Mammary microvascular endothelial cell (primary cell): Measurements from ENCODE around the gene APBA3. TPM values are rescaled to one million over a fixed set of nuclear protein-coding genes. Genes with fewer than 3 reads are reported as not detected.

Experiments
- total RNA-seq: library from RNA; depleted of rRNA; stranded (reverse); fragments of >200 nt; gene quantifications from 2 replicates; pipeline ENCODE4 v1.2.3, GENCODE V29; 2015

Gene APBA3, protein sequence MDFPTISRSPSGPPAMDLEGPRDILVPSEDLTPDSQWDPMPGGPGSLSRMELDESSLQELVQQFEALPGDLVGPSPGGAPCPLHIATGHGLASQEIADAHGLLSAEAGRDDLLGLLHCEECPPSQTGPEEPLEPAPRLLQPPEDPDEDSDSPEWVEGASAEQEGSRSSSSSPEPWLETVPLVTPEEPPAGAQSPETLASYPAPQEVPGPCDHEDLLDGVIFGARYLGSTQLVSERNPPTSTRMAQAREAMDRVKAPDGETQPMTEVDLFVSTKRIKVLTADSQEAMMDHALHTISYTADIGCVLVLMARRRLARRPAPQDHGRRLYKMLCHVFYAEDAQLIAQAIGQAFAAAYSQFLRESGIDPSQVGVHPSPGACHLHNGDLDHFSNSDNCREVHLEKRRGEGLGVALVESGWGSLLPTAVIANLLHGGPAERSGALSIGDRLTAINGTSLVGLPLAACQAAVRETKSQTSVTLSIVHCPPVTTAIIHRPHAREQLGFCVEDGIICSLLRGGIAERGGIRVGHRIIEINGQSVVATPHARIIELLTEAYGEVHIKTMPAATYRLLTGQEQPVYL
- total RNA-seq = 29.8 and 35.5 TPM in 2 replicates

DNA sequence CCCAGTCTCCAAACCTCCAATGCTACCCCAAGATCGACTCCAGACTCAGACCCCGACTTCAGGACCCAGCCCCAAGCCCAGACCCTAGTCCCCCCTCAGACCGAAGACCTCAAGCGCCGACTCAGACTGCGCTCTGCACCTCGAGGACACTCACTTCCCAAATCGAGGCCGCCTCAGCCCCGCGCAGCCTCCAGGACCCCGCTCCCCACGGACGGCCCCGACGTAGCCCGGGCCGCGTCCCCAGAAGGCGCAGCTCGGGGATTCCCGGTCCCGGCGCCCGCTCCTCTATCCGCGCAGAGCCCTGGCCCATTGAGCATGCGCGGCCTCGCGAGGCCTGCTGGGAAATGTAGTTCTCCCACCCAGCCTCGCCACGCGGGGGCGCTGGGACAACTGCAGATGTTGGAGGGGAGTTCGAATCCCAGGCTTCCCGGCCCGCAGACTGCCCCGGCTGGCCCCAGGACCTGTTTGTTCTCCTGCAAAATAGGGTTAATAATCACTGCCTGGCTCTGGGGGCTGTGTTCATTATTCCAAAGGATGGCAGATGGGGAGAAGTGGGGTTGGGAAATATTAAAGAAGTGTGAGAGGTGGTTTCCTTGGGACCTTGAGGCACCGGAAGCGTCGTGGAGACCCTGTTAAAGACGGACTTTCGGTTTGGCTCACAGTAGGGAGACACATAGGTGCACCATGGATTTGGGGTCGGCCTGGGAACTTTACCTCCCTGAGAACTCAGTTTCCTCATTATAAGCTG is at the start of gene APBA3:
APBA3 (minus strand) TSS at position 311 of the 748 bp plus-strand sequence. CDS start 1,428 bp downstream, outside the sequence.

DNA sequence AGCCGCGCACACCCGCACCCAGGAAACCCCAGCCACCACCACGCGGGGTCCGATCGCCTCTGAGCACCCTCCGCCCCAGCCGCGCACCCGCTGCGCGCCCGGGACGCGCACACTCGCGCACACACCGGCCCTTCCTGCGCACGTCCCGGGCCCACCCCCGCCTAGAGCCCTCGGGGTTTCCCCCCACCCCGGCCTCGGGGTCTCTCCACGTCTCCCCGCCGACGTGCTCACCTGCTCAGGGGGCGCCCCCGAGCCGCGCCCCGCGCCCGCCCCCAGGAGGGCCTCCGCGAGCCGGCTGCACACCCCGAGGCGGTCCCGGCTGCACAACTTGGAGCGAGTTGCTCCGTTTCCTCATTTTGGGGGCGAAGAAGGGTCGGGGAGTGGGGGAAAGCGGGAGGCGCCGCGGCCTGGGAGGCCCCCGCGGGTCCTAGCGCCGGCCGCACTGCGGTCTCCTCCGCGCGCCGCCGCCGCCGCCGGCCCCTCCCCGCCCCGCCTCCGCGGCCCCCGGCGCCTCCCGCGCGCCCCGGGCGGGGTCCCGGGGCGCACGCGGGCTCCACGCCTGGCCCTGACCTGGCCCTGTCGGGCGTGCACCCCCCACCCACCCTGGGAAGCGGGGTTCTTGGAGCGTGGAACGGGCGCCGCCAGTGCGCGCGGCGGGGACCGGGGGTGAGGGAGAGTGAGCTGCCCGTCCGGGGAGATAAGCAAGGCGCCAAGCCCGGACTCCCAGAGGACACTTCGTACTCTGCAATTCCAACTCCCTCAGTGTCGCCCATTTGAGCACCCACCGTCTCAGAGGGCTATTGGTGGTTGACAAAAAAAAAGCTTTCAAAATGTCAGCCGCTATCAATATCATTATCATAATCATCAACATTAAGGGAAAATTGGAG is 24.7 kb upstream of the APBA3 start, which contains the start of gene MATK:
MATK (minus strand) TSS at position 444 of the 887 bp plus-strand sequence. CDS start 1,246 bp downstream, outside the sequence.

DNA sequence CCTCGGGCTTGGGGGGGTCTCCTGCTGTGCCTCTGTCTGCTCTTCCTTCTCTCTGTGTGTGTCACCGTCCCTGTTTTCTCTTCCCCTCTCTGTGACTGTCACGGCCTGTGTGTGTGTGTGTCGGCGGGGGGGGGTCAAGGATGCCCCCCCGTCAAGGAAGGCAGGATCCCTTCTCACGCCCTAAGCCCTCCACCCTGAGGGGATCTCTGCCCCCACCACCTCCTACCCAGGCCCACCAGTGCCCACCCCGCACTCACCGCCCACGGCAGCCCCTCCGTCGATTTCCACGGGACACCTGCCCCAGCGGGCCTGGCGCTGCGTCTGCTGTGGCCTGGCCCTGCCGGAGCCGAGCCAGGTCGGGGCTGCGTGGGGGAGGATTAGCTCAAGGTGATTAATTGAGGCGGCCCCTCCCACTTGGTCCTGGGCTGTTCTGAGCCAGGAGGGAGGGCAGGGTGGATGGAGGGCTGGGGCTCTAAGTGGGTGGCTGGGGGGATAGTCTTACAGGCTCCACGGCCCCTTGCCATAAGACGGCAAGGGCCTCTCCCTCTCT is 10.5 kb upstream of the APBA3 start, which contains the start of gene RAX2:
RAX2 (minus strand) TSS at position 323 of the 550 bp plus-strand sequence. CDS start 486 bp downstream, outside the sequence.

DNA sequence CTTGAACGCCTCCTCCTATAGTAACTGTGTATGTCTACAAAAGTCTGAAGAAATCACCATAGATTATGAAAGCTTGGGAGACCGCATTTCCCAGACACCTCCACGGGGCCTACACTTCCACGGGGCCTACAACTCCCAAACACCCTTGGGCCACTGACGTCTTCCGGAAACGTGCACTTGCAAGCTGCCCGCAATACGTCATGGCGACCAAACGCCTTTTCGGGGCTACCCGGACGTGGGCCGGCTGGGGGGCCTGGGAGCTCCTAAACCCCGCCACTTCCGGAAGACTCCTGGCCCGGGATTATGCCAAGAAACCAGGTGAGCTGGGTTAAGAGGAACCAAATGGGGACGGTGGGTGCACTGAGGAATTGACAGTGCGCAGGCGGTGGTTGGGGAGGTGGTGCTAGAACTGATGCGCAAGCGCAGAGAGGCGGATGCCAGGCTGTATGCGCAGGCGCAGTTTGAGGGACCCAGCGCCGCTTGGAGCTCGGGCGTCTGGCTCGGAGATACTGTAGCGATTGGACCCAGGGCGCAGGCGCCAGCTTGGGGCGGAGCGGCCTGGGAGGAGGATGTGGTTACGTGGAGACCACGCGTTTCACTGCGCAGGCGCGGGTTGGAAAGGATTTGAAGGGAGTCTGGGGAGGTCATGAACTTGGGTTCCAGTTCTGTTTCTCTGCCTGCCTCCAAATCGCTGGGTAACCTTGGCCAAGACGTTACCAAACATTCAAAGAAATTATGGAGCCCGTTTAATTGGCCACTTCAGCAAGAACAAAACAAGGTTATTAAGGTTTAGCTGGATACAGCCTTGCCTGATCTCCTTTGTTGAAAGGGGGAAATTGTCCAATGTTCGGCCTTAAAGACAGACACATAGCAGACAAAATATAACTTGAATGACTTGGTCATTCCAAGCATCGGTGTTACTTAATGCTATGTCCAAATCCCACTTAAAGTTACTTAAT is 1.3 kb upstream of the APBA3 start, which contains the start of gene MRPL54:
MRPL54 (plus strand) TSS at position 182 of the 959 bp plus-strand sequence; CDS start at position 201, 19 bp downstream.

DNA sequence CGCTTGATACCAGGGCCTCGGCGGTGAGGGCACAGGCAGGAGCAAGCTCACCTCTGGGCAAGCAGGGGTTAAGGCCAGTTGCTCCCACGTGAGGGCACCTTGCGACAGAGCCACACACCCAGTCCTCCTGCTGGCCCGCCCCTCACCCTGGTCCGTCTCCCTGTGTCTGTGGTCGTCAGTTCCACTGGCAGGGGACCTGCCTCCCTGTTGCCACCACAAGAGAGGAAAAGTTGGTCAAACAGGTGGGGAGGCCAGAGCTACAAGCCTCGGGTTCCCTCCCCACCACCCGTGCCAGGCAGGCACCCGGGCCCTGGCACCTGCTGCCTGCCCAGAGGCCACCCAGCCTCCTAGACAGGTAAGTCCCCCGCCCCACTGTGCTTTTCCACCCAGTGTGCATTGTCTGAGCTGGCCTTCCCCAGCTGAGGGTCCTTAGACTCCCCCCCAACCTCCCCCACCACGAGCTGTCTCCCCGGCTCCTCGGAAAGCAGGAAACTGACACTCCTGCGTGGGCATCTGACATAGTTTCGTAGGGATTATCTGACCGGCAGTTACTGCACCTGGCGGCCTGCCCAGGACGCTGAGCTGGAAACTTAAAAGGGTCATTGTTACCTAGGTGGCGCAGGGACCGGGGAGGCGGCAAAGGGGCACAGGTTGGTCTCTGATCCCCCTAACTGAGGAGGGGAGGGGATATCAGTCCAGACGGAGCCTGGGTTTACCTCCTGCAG is 53.1 kb downstream of the APBA3 start, which contains the start of gene TJP3:
TJP3 (plus strand) TSS at position 178 of the 725 bp plus-strand sequence. CDS start 20,049 bp downstream, outside the sequence.

Other genes starting within 250 kb of the APBA3 start
- gene TEKTIP1, start 222.5 kb downstream of the APBA3 start, total RNA-seq = not detected in 2 replicates
- gene MFSD12, start 204.1 kb downstream of the APBA3 start, total RNA-seq = 92.6 and 116 TPM in 2 replicates
- gene HMG20B, start 188.7 kb downstream of the APBA3 start, total RNA-seq = 131 and 144 TPM in 2 replicates
- gene GIPC3, start 176.2 kb downstream of the APBA3 start, total RNA-seq = 1.4 TPM in 2 replicates
- gene TBXA2R, start 154.8 kb downstream of the APBA3 start, total RNA-seq = 8.5 and 9.3 TPM in 2 replicates
- gene CACTIN, start 134.9 kb downstream of the APBA3 start, total RNA-seq = 37.7 and 40.2 TPM in 2 replicates
- gene PIP5K1C, start 61.2 kb downstream of the APBA3 start, total RNA-seq = 33.5 and 38.7 TPM in 2 replicates
- not detected in 2 replicates for gene TJP3, start 53.3 kb downstream of the APBA3 start, total RNA-seq
- 106 and 140 TPM in 2 replicates for gene MRPL54, start 990 bp upstream of the APBA3 start, total RNA-seq
- gene RAX2, start 10.5 kb upstream of the APBA3 start, total RNA-seq = not detected in 2 replicates
- not detected in 2 replicates for gene MATK, start 24.7 kb upstream of the APBA3 start, total RNA-seq
- not detected in 2 replicates for gene ZFR2, start 107.3 kb upstream of the APBA3 start, total RNA-seq
- gene ATCAY, start 119.0 kb upstream of the APBA3 start, total RNA-seq = not detected in 2 replicates
- not detected in 2 replicates for gene NMRK2, start 171.4 kb upstream of the APBA3 start, total RNA-seq
- 97.1 and 115 TPM in 2 replicates for gene DAPK3, start 209.4 kb upstream of the APBA3 start, total RNA-seq
- gene EEF2, start 223.8 kb upstream of the APBA3 start, total RNA-seq = 1,607 and 1,802 TPM in 2 replicates
- gene PIAS4, start 246.0 kb upstream of the APBA3 start, total RNA-seq = 31.6 and 31.8 TPM in 2 replicates